Keratinocyte (primary cell): Measurements from ENCODE around the gene TRIM38.

Experiments used
- CTCF ChIP-seq, 3 experiments: IDR thresholded peaks in 1 of 3; conservative IDR thresholded peaks in 1 of 3; optimal IDR thresholded peaks in 1 of 3; 2 replicates in 2 of 3; 3 replicates in 1 of 3; pipeline versions ENCODE3 to v1.5.1; 2011; ENCODE audit warnings: low read length in 3 of 3, mild to moderate bottlenecking in 3 of 3, moderate library complexity in 2 of 3, control low read depth in 1 of 3, inconsistent platforms in 1 of 3; ENCODE audit not compliant: insufficient read depth in 2 of 3; ENCODE audit errors: extremely low read depth in 1 of 3
- EZH2 ChIP-seq: IDR thresholded peaks from one replicate; pipeline ENCODE4 v1.6.1; 2012; ENCODE audit warnings: inconsistent platforms, mild to moderate bottlenecking, low read length, moderate library complexity

GRCh38 chr6:26020329-26021000 is 57.9 kb downstream of the TRIM38 start:
- TF ChIP-seq CTCF (optimal IDR thresholded peaks at IDR 0.05 in 1 of 3, IDR thresholded peaks at IDR 0.05 in 1 of 3, conservative IDR thresholded peaks at IDR 0.05 in 1 of 3; ENCODE audit: extremely low read depth in 1 of 3, insufficient read depth in 2 of 3, low read length in 3 of 3) (no peak), EZH2 (no peak)
